H9 (cell line): ENCODE results near the gene MBL2. TPM values are rescaled to one million over a fixed set of nuclear protein-coding genes. Genes with fewer than 3 reads are reported as not detected.

Experiments
- DNase-seq: peaks from one replicate; pipeline ENCODE4 v3.0.0-alpha.2; 2017
- H2AFZ ChIP-seq: one replicate; pipeline ENCODE4 v1.6.1; 2013; ENCODE audit warnings: mild to moderate bottlenecking, low read length, control low read depth, moderate library complexity
- H2AK5ac ChIP-seq: 2 replicates; pipeline ENCODE4 v1.6.1; 2013; ENCODE audit warnings: low read length, control low read depth, mixed read lengths; ENCODE audit not compliant: insufficient read length
- H2BK120ac ChIP-seq: one replicate; pipeline ENCODE4 v1.6.1; 2013; ENCODE audit warnings: low read depth, mild to moderate bottlenecking, low read length, control low read depth, inconsistent platforms; ENCODE audit not compliant: poor library complexity, severe bottlenecking
- H2BK12ac ChIP-seq: 2 replicates; pipeline ENCODE4 v1.6.1; 2013; ENCODE audit warnings: low read length, control low read depth, mixed read lengths, low read depth; ENCODE audit not compliant: insufficient read length
- H2BK15ac ChIP-seq: 2 replicates; pipeline ENCODE4 v1.6.1; 2013; ENCODE audit warnings: low read depth, low read length, control low read depth
- H2BK20ac ChIP-seq: one replicate; pipeline ENCODE4 v1.6.1; 2013; ENCODE audit warnings: low read depth, mild to moderate bottlenecking, low read length, control low read depth, inconsistent platforms; ENCODE audit not compliant: poor library complexity, severe bottlenecking
- H2BK5ac ChIP-seq: 2 replicates; pipeline ENCODE4 v1.6.1; 2013; ENCODE audit warnings: low read length, control low read depth, mixed read lengths; ENCODE audit not compliant: insufficient read length
- H3K14ac ChIP-seq: 2 replicates; pipeline ENCODE4 v1.6.1; 2013; ENCODE audit warnings: low read length, control low read depth; ENCODE audit not compliant: insufficient read depth
- H3K18ac ChIP-seq: 2 replicates; pipeline ENCODE4 v1.6.1; 2013; ENCODE audit warnings: low read depth, mild to moderate bottlenecking, mixed read lengths, low read length, control low read depth; ENCODE audit not compliant: insufficient read length
- H3K23ac ChIP-seq: 2 replicates; pipeline ENCODE4 v1.6.1; 2013; ENCODE audit warnings: low read length, control low read depth, mixed read lengths, low read depth; ENCODE audit not compliant: insufficient read length
- H3K23me2 ChIP-seq: 2 replicates; pipeline ENCODE4 v1.6.1; 2013; ENCODE audit warnings: low read depth, mild to moderate bottlenecking, mixed read lengths, low read length, control low read depth; ENCODE audit not compliant: insufficient read length, poor library complexity, severe bottlenecking
- H3K27ac ChIP-seq: 2 replicates; pipeline ENCODE4 v1.5.1; 2013; ENCODE audit warnings: low read length, control low read depth, mixed read lengths, low read depth; ENCODE audit not compliant: insufficient read length
- H3K27me3 ChIP-seq: 2 replicates; pipeline ENCODE4 v1.6.1; 2013; ENCODE audit warnings: low read length, control low read depth, inconsistent platforms; ENCODE audit not compliant: insufficient read depth
- H3K4ac ChIP-seq: 2 replicates; pipeline ENCODE4 v1.6.1; 2013; ENCODE audit warnings: low read depth, mild to moderate bottlenecking, control low read depth, inconsistent platforms, low read length, moderate library complexity
- H3K4me1 ChIP-seq: 2 replicates; pipeline ENCODE4 v1.6.1; 2013; ENCODE audit warnings: low read length, control low read depth, inconsistent platforms; ENCODE audit not compliant: insufficient read depth
- H3K4me2 ChIP-seq: 2 replicates; pipeline ENCODE4 v1.6.1; 2013; ENCODE audit warnings: low read length, control low read depth, mixed read lengths; ENCODE audit not compliant: insufficient read length, insufficient read depth
- H3K56ac ChIP-seq: 2 replicates; pipeline ENCODE4 v1.6.1; 2013; ENCODE audit warnings: low read depth, mild to moderate bottlenecking, mixed read lengths, low read length, control low read depth; ENCODE audit not compliant: insufficient read length
- H3K79me1 ChIP-seq: 2 replicates; pipeline ENCODE4 v1.6.1; 2013; ENCODE audit warnings: low read depth, mild to moderate bottlenecking, moderate library complexity, low read length, control low read depth, inconsistent platforms; ENCODE audit not compliant: insufficient read depth, poor library complexity, severe bottlenecking
- H3K79me2 ChIP-seq: 2 replicates; pipeline ENCODE4 v1.6.1; 2013; ENCODE audit warnings: low read length, control low read depth, inconsistent platforms; ENCODE audit not compliant: insufficient read depth
- H3K9ac ChIP-seq: 2 replicates; pipeline ENCODE4 v1.6.1; 2013; ENCODE audit warnings: low read length, control low read depth, mixed read lengths; ENCODE audit not compliant: insufficient read length; ENCODE audit errors: extremely low read depth
- H3K9me3 ChIP-seq: one replicate; pipeline ENCODE4 v1.6.1; 2013; ENCODE audit warnings: low read depth, low read length, inconsistent platforms; ENCODE audit not compliant: control insufficient read depth
- H3T11ph ChIP-seq: one replicate; pipeline ENCODE4 v1.6.1; 2013; ENCODE audit warnings: mild to moderate bottlenecking, low read length, control low read depth, inconsistent platforms
- H4K20me1 ChIP-seq: one replicate; pipeline ENCODE4 v1.6.1; 2013; ENCODE audit not compliant: control insufficient read depth, insufficient read length, insufficient read depth
- H4K5ac ChIP-seq: 2 replicates; pipeline ENCODE4 v1.6.1; 2013; ENCODE audit warnings: low read depth, mild to moderate bottlenecking, mixed read lengths, low read length, control low read depth; ENCODE audit not compliant: insufficient read length
- H4K8ac ChIP-seq: replicated peaks from 2 replicates; pipeline ENCODE4 v1.6.1; 2013; ENCODE audit warnings: low read length, control low read depth, mixed read lengths, low read depth; ENCODE audit not compliant: insufficient read length
- H4K91ac ChIP-seq: 2 replicates; pipeline ENCODE4 v1.6.1; 2013; ENCODE audit warnings: low read depth, mild to moderate bottlenecking, moderate library complexity, mixed read lengths, low read length, control low read depth; ENCODE audit not compliant: insufficient read length
- H3K27ac Mint-ChIP-seq, 3 experiments: 2 replicates in 2 of 3; 3 replicates in 1 of 3; pipeline ENCODE4 v1.8.0; 2020 to 2021; ENCODE audit warnings: mixed read lengths in 3 of 3, mild to moderate bottlenecking in 1 of 3, moderate library complexity in 1 of 3
- H3K27me3 Mint-ChIP-seq: 2 replicates; pipeline ENCODE4 v1.8.0; 2021; ENCODE audit warnings: low read depth, mild to moderate bottlenecking, moderate library complexity, mixed read lengths
- H3K36me3 Mint-ChIP-seq, 3 experiments: 2 replicates in 2 of 3; 3 replicates in 1 of 3; pipeline ENCODE4 v1.8.0; 2020 to 2021; ENCODE audit warnings: low read depth in 3 of 3, mixed read lengths in 3 of 3; ENCODE audit not compliant: insufficient read depth in 1 of 3
- H3K4me1 Mint-ChIP-seq, 2 experiments: 2 replicates each; pipeline ENCODE4 v1.8.0; 2020; ENCODE audit warnings: mixed read lengths in 2 of 2
- H3K4me3 Mint-ChIP-seq, 2 experiments: 2 replicates in 1 of 2; 3 replicates in 1 of 2; pipeline ENCODE4 v1.8.0; 2020 to 2021; ENCODE audit warnings: mild to moderate bottlenecking in 2 of 2, mixed read lengths in 2 of 2, moderate library complexity in 1 of 2
- H3K9me3 Mint-ChIP-seq, 2 experiments: 2 replicates in 1 of 2; 3 replicates in 1 of 2; pipeline ENCODE4 v1.8.0; 2020; ENCODE audit warnings: mild to moderate bottlenecking in 2 of 2, mixed read lengths in 2 of 2, moderate library complexity in 1 of 2
- WGBS: extraction: QIAGEN DNeasy Blood & Tissue Kit; methylation state at CpG from one replicate; pipeline ENCODE4 v1.1.7; 2013; ENCODE audit warnings: missing lambda C conversion rate, low lambda C conversion rate, mixed read lengths; ENCODE audit not compliant: insufficient read length; ENCODE audit errors: extremely low coverage; 5-methylcytosine and 5-hydroxymethylcytosine counted together
- total RNA-seq: library from RNA; stranded (reverse); gene quantifications from 2 replicates; pipeline ENCODE4 v1.2.1, GENCODE V29; 2021
- TF ChIP-seq, protein P1 (sequence below): fragments of 200-600 bp; sonication (generic); conservative IDR thresholded peaks from 3 replicates; pipeline ENCODE4 v1.8.0; 2021; ENCODE audit warnings: antibody characterized with exemption, mild to moderate bottlenecking

Gene MBL2
- total RNA-seq, 1 experiment from 2014 or later = not detected

DNA sequence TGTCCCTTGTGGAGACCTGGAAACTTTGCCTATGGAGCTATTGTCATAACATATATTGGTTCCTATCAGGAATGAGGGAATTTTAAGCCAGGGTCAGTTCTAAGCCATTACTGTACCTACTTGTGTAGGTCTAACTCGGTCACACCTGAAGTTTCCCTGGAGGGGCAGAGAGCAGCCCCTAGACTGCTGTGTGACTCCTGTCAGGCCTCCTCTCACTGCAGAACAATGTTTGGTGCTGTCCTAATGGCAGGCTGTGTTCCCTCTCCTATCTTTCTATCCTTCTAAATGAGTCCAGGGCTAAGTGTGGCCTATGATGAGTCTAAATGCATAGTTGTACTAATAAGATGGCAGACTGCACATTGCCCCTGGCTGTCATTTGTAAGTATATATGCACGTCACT lies 14.2 kb downstream of the MBL2 start:
- H3K9me3 ChIP-seq = no peaks in the 10 kb centered on the region

More for the DNA sequence above, 14.2 kb downstream of the MBL2 start:
- Histone ChIP-seq H3K14ac (no peak overlapping the region), H2AFZ (no peak overlapping the region), H4K91ac (no peak overlapping the region), H3K23ac (no peak overlapping the region), H4K20me1 (no peaks in the 10 kb centered on the region), H2AK5ac (no peak overlapping the region), H3K56ac (no peak overlapping the region), H3K79me1 (no peaks in the 10 kb centered on the region), H2BK120ac (no peak overlapping the region), H3K79me2 (no peaks in the 10 kb centered on the region), H4K5ac (no peak overlapping the region), H3K27me3 (no peaks in the 10 kb centered on the region), H3K4me1 (no peaks in the 10 kb centered on the region), H3K23me2 (no peaks in the 10 kb centered on the region), H3K27ac (no peak overlapping the region), H2BK15ac (no peak overlapping the region), H3K9ac (no peak overlapping the region), H2BK12ac (no peak overlapping the region), H3K4me2 (no peak overlapping the region), H3K4ac (no peak overlapping the region), H3K18ac (no peak overlapping the region), H3T11ph (no peak overlapping the region), H2BK20ac (no peak overlapping the region), H4K8ac (no peak overlapping the region), H2BK5ac (no peak overlapping the region)
- Mint-ChIP-seq H3K36me3 (no peaks in the 10 kb centered on the region; a peak in 1 of 7 replicates), H3K9me3 (peaks cover 0 to 3% of the 10 kb centered on the region in 2 experiments; a peak in 1 of 5 replicates), H3K27me3 (no peaks in the 10 kb centered on the region; the same call in 1 of the 2 replicates), H3K27ac (no peak overlapping the region), H3K4me1 (no peaks in the 10 kb centered on the region), H3K4me3 (no peak overlapping the region)
- no peak for DNase-seq
- WGBS = no CpG with 5 or more reads among the region's 2 CpGs
- TF ChIP-seq, protein P1, sequence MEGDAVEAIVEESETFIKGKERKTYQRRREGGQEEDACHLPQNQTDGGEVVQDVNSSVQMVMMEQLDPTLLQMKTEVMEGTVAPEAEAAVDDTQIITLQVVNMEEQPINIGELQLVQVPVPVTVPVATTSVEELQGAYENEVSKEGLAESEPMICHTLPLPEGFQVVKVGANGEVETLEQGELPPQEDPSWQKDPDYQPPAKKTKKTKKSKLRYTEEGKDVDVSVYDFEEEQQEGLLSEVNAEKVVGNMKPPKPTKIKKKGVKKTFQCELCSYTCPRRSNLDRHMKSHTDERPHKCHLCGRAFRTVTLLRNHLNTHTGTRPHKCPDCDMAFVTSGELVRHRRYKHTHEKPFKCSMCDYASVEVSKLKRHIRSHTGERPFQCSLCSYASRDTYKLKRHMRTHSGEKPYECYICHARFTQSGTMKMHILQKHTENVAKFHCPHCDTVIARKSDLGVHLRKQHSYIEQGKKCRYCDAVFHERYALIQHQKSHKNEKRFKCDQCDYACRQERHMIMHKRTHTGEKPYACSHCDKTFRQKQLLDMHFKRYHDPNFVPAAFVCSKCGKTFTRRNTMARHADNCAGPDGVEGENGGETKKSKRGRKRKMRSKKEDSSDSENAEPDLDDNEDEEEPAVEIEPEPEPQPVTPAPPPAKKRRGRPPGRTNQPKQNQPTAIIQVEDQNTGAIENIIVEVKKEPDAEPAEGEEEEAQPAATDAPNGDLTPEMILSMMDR = no peak
